IMR-90 (cell line): Measurements from ENCODE around the gene PRR23E. TPM values are rescaled to one million over a fixed set of nuclear protein-coding genes. Genes with fewer than 3 reads are reported as not detected.

Experiments
- ATAC-seq: fragments of 200-7000 bp; cut with Tn5 transposase; 2 replicates; pipeline ENCODE4 v1.9.1; 2020; ENCODE audit warnings: low read depth, mild to moderate bottlenecking, moderate library complexity
- BruUV-seq: library from RNA; stranded (reverse); fragments of 400-500 nt; replicated peaks from 2 replicates; lab custom pipeline; 2021; lab: Mats Ljungman, UMichigan
- CTCF ChIA-PET: fragments of 300-600 bp; formaldehyde crosslinking; extraction: SDS; loops from one replicate; lab custom pipeline; 2021; ENCODE audit warnings: antibody characterized with exemption; lab: Yijun Ruan, JAX
- POLR2A ChIA-PET: fragments of 300-600 bp; sonication (Branson Sonifier 250); formaldehyde crosslinking; loops from one replicate; lab custom pipeline; 2022; ENCODE audit warnings: antibody characterized with exemption; ENCODE audit not compliant: unreplicated experiment; lab: Charles Lee
- DNase-seq: peaks from one replicate; pipeline ENCODE4 v3.0.0; 2013
- H2AFZ ChIP-seq: replicated peaks from 2 replicates; pipeline ENCODE3; 2013; ENCODE audit warnings: low read length, mild to moderate bottlenecking; ENCODE audit not compliant: poor library complexity
- H2AK5ac ChIP-seq: 2 replicates; pipeline ENCODE4 v1.6.1; 2013; ENCODE audit warnings: low read depth, low read length, inconsistent platforms
- H2AK9ac ChIP-seq: replicated peaks from 2 replicates; pipeline ENCODE3; 2013; ENCODE audit warnings: mild to moderate bottlenecking, low read depth, low read length, moderate library complexity; ENCODE audit not compliant: poor library complexity
- H2BK120ac ChIP-seq: 2 replicates; pipeline ENCODE4 v1.6.1; 2013; ENCODE audit warnings: low read depth, low read length, inconsistent platforms
- H2BK15ac ChIP-seq: 3 replicates; pipeline ENCODE4 v1.6.1; 2013; ENCODE audit warnings: low read depth, low read length, inconsistent platforms
- H2BK20ac ChIP-seq: 2 replicates; pipeline ENCODE4 v1.6.1; 2013; ENCODE audit warnings: low read depth, mild to moderate bottlenecking, inconsistent platforms, low read length, moderate library complexity
- H2BK5ac ChIP-seq: 2 replicates; pipeline ENCODE4 v1.6.1; 2013; ENCODE audit warnings: mild to moderate bottlenecking, low read depth, low read length, inconsistent platforms; ENCODE audit not compliant: poor library complexity, severe bottlenecking
- H3K14ac ChIP-seq: replicated peaks from 2 replicates; pipeline ENCODE4 v1.6.1; 2013; ENCODE audit warnings: low read depth, low read length, inconsistent platforms
- H3K18ac ChIP-seq: 2 replicates; pipeline ENCODE4 v1.6.1; 2013; ENCODE audit warnings: low read depth, low read length, control low read depth
- H3K23ac ChIP-seq: 2 replicates; pipeline ENCODE4 v1.6.1; 2013; ENCODE audit warnings: low read depth, low read length, inconsistent platforms
- H3K27ac ChIP-seq: 2 replicates; pipeline ENCODE4 v1.5.1; 2013; ENCODE audit warnings: mild to moderate bottlenecking, control low read depth, low read length; ENCODE audit not compliant: insufficient read depth
- H3K27me3 ChIP-seq: 2 replicates; pipeline ENCODE4 v1.6.1; 2013; ENCODE audit warnings: low read length; ENCODE audit not compliant: control insufficient read depth, insufficient read depth
- H3K36me3 ChIP-seq: 2 replicates; pipeline ENCODE4 v1.6.1; 2013; ENCODE audit warnings: low read length, mixed read lengths; ENCODE audit not compliant: control insufficient read depth, insufficient read depth
- H3K4ac ChIP-seq: 2 replicates; pipeline ENCODE4 v1.6.1; 2013; ENCODE audit warnings: low read depth, low read length, inconsistent platforms
- H3K4me1 ChIP-seq: 2 replicates; pipeline ENCODE4 v1.6.1; 2013; ENCODE audit warnings: low read length, mixed read lengths; ENCODE audit not compliant: control insufficient read depth, insufficient read depth
- H3K4me2 ChIP-seq: 2 replicates; pipeline ENCODE4 v1.6.1; 2013; ENCODE audit warnings: low read depth, mild to moderate bottlenecking, control low read depth, low read length, moderate library complexity
- H3K4me3 ChIP-seq: 2 replicates; pipeline ENCODE4 v1.5.1; 2013; ENCODE audit warnings: low read depth, mild to moderate bottlenecking, control low read depth, low read length, moderate library complexity; ENCODE audit not compliant: insufficient read depth
- H3K56ac ChIP-seq: 2 replicates; pipeline ENCODE4 v1.6.1; 2013; ENCODE audit warnings: low read length, inconsistent platforms; ENCODE audit not compliant: insufficient read depth; ENCODE audit errors: extremely low read depth
- H3K79me1 ChIP-seq, 2 experiments: 2 replicates each; pipeline ENCODE4 v1.6.1; 2013; ENCODE audit warnings: low read length in 2 of 2, inconsistent platforms in 1 of 2, low read depth in 1 of 2
- H3K9ac ChIP-seq: 2 replicates; pipeline ENCODE4 v1.6.1; 2013; ENCODE audit warnings: low read depth, low read length, control low read depth
- H3K9me1 ChIP-seq: 2 replicates; pipeline ENCODE4 v1.6.1; 2013; ENCODE audit warnings: low read length, inconsistent platforms; ENCODE audit not compliant: insufficient read depth
- H3K9me3 ChIP-seq: 2 replicates; pipeline ENCODE4 v1.6.1; 2013; ENCODE audit warnings: low read length; ENCODE audit not compliant: control insufficient read depth, insufficient read depth
- H4K20me1 ChIP-seq: 2 replicates; pipeline ENCODE4 v1.6.1; 2013; ENCODE audit warnings: low read length, inconsistent platforms; ENCODE audit not compliant: insufficient read depth
- H4K5ac ChIP-seq: 2 replicates; pipeline ENCODE4 v1.6.1; 2013; ENCODE audit warnings: mild to moderate bottlenecking, low read depth, low read length, control low read depth
- H4K8ac ChIP-seq, 2 experiments: 2 replicates each; pipeline ENCODE4 v1.6.1; 2013; ENCODE audit warnings: low read depth in 2 of 2, low read length in 2 of 2, control low read depth in 1 of 2, inconsistent platforms in 1 of 2
- H4K91ac ChIP-seq: 2 replicates; pipeline ENCODE4 v1.6.1; 2013; ENCODE audit warnings: low read depth, low read length, inconsistent platforms; ENCODE audit not compliant: insufficient read depth
- FOS ChIP-seq: fragments of 150-350 bp; IDR thresholded peaks from 2 replicates; pipeline ENCODE4 v1.6.1; 2016; ENCODE audit warnings: low read depth, low read length
- MXI1 ChIP-seq: IDR thresholded peaks from 2 replicates; pipeline ENCODE4 v1.6.1; 2012; ENCODE audit warnings: low read depth, mild to moderate bottlenecking, low read length, moderate library complexity, borderline replicate concordance
- RAD21 ChIP-seq: IDR thresholded peaks from 2 replicates; pipeline ENCODE4 v1.6.1; 2012; ENCODE audit warnings: low read length, improper control_type of control experiment
- WGBS, 2 experiments: methylation state at CpG; one replicate each; pipeline versions ENCODE4 v1.1.5 to v1.1.7; 2013; ENCODE audit warnings: missing lambda C conversion rate in 2 of 2; ENCODE audit not compliant: insufficient read length in 1 of 2; ENCODE audit errors: extremely low coverage in 2 of 2; 5-methylcytosine and 5-hydroxymethylcytosine counted together
- dilution Hi-C: fragments of 300-500 bp; cut with HindIII; formaldehyde crosslinking; loops from one replicate; pipeline ENCODE4 v1.14.3; 2018; ENCODE audit warnings: low sequenced_read_pairs; ENCODE audit not compliant: unreplicated experiment
- in situ Hi-C: fragments of 300-500 bp; cut with MboI; formaldehyde crosslinking; loops from 3 replicates; pipeline ENCODE4 v1.14.3; 2019; ENCODE audit warnings: low sequenced_read_pairs, inconsistent platforms, mixed read lengths
- intact Hi-C: fragments of 100-400 bp; cut with micrococcal nuclease; formaldehyde crosslinking; loops from 2 replicates; pipeline ENCODE4 v1.10.0; 2022
- polyA plus RNA-seq, 3 experiments: library from polyadenylated mRNA; depleted of rRNA; stranded (reverse); fragments of >200 nt; gene quantifications; 2 replicates each; pipeline ENCODE4 v1.2.3, GENCODE V29; 2012; ENCODE audit warnings: low replicate concordance in 1 of 3
- total RNA-seq: library from RNA; depleted of rRNA; stranded (reverse); fragments of >200 nt; gene quantifications from 2 replicates; pipeline ENCODE4 v1.2.3, GENCODE V29; 2012

Gene PRR23E
- total and polyA plus RNA-seq, 2 of the 4 experiments (the other 2 are of a cell fraction) = not detected

DNA sequence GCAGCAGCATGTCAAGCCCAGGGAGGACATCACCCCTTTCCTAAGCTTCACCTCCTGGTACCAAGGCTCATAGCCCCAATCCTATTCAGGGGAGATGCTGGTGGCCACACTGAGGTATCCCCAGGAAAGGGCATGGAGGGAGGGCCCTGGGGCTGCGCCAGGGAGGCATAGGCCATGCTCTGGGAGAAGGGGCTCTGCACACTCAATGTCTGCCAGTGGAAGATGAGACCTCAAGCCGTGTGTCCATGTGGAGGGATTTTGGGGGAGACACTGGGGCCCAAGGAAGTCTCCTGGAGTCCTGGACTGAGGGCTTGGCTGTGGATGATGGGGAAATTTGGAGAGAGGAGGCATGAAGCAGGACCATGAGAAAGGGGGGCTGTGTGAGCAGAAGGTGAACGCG, 21.2 kb upstream of the PRR23E start:
- H2BK20ac ChIP-seq = no peak overlapping the region
- no peak overlapping the region for H3K9ac ChIP-seq
- peaks cover 13% of the 10 kb centered on the region for H3K27me3 ChIP-seq
- no peaks in the 10 kb centered on the region for H3K36me3 ChIP-seq
- DNase-seq = no peak
- H2AK9ac ChIP-seq = no peak overlapping the region
- no peak overlapping the region for H4K8ac ChIP-seq
- no peak for ATAC-seq
- no peak for TF ChIP-seq MXI1
- TF ChIP-seq FOS = no peak
- no peak for TF ChIP-seq RAD21
- H2AFZ ChIP-seq = no peak overlapping the region
- 0 out of 2 replicates have a peak, but pooled peaks cover 6% of the 10 kb centered on the region for H4K20me1 ChIP-seq
- intact Hi-C loops = no loop called here
- H3K4me1 ChIP-seq = peaks cover 3% of the 10 kb centered on the region; the same call in 1 of the 2 replicates
- no peaks in the 10 kb centered on the region for H3K79me1 ChIP-seq
- no peak overlapping the region for H2BK120ac ChIP-seq
- POLR2A ChIA-PET = no interaction called here
- H3K9me3 ChIP-seq = no peaks in the 10 kb centered on the region
- no peak overlapping the region for H2BK5ac ChIP-seq
- no peak overlapping the region for H3K18ac ChIP-seq
- H2AK5ac ChIP-seq = no peak overlapping the region
- H3K23ac ChIP-seq = no peak overlapping the region
- WGBS, 2 experiments = 80% methylated on average over 1 of the region's 4 CpGs; no CpG with 5 or more reads in 1 of the 2 experiments
- H3K4ac ChIP-seq = no peak overlapping the region
- dilution Hi-C loops = no loop called here
- no peak overlapping the region for H3K4me3 ChIP-seq
- no TSS peak for BruUV-seq
- H2BK15ac ChIP-seq = no peak overlapping the region
- H4K91ac ChIP-seq = no peak overlapping the region
- no peak overlapping the region for H3K56ac ChIP-seq
- in situ Hi-C loops = no loop called here
- no peak overlapping the region for H3K27ac ChIP-seq
- no peak overlapping the region for H3K14ac ChIP-seq
- CTCF ChIA-PET = no interaction called here
- no peaks in the 10 kb centered on the region; the same call in 1 of the 2 replicates for H3K9me1 ChIP-seq
- H4K5ac ChIP-seq = no peak overlapping the region
- no peak overlapping the region for H3K4me2 ChIP-seq
